Right lobe of liver (tissue), 6 donors: Measurements from ENCODE around the gene TMEM167B. TPM values are rescaled to one million over a fixed set of nuclear protein-coding genes. Genes with fewer than 3 reads are reported as not detected.

Experiments used
- ATAC-seq, 4 donors: fragments of 200-7000 bp; cut with Tn5 transposase; one replicate each; pipeline ENCODE4 v1.9.1; 2020; ENCODE audit warnings: mild to moderate bottlenecking in 4 of 4, moderate library complexity in 4 of 4
- DNase-seq, 3 donors: peaks; one replicate each; pipeline ENCODE4 v3.0.0-alpha.2; 2020
- H3K27ac ChIP-seq, 3 donors: fragments of 200-600 bp; one replicate each; pipeline ENCODE4 v1.8.0; 2022
- H3K27me3 ChIP-seq, 2 donors: fragments of 200-600 bp; one replicate each; pipeline ENCODE4 v1.8.0; 2022
- H3K36me3 ChIP-seq, 4 donors: fragments of 200-600 bp; sonication (generic) in 1 of 4; one replicate each; pipeline versions ENCODE4 v1.5.1 to v1.8.0; 2017 to 2022; ENCODE audit warnings: control low read depth in 1 of 4
- H3K4me1 ChIP-seq, 4 donors: fragments of 200-600 bp; sonication (generic) in 1 of 4; one replicate each; pipeline versions ENCODE4 v1.5.1 to v1.8.0; 2017 to 2022; ENCODE audit warnings: control low read depth in 1 of 4
- H3K4me3 ChIP-seq, 3 donors: fragments of 200-600 bp; one replicate each; pipeline ENCODE4 v1.8.0; 2022
- H3K9me3 ChIP-seq, 4 donors: fragments of 200-600 bp; sonication (generic) in 1 of 4; one replicate each; pipeline versions ENCODE4 v1.5.1 to v1.8.0; 2017 to 2022; ENCODE audit warnings: control low read depth in 1 of 4
- CTCF ChIP-seq, 4 donors: fragments of 200-600 bp in 3 of 4; fragments of 450-650 bp in 1 of 4; IDR thresholded peaks; one replicate each; pipeline versions ENCODE4 v1.5.1 to v1.8.0; 2016 to 2022; ENCODE audit warnings: antibody characterized with exemption in 4 of 4, mild to moderate bottlenecking in 2 of 4
- POLR2A ChIP-seq: fragments of 450-650 bp; IDR thresholded peaks from one replicate; pipeline ENCODE4 v1.6.1; 2017; ENCODE audit warnings: antibody characterized with exemption, mild to moderate bottlenecking
- WGBS: methylation state at CpG from one replicate; pipeline ENCODE4 v1.1.6; 2018; ENCODE audit warnings: low coverage, low lambda C conversion rate; ENCODE audit not compliant: insufficient coverage; ENCODE audit errors: missing lambda C conversion rate; 5-methylcytosine and 5-hydroxymethylcytosine counted together
- intact Hi-C, 2 donors: fragments of 100-400 bp; cut with DNase I; formaldehyde crosslinking; loops; one replicate each; pipeline versions ENCODE4 v1.11.2 to v1.14.1; 2022
- total RNA-seq, 6 experiments: library from RNA; depleted of rRNA in 2 of 6; stranded (reverse); fragments of >200 nt in 2 of 6; fragmentation: NEBNext Ultra II Directional in 3 of 6; extraction: Animal tissue kit (Norgen Biotek cat#: 25700) in 3 of 6; gene quantifications; one replicate each; pipeline versions ENCODE4 v1.1.0 to v1.2.4, GENCODE V29; 2016 to 2023
- donor health status: DM: no; HTN: yes; CAD: no.
- donor health status: DM: no; HTN: no; CAD: no.
- donor health status: DM: no; HTN: no; CAD: no.
- donor health status: DM: no; HTN: yes; CAD: no.
- donor health status: DM: no; HTN: yes; CAD: no.

The TMEM167B gene
- total RNA-seq, 6 experiments from 2014 or later: 10.5 to 21.9 (median 15.1) TPM

DNA sequence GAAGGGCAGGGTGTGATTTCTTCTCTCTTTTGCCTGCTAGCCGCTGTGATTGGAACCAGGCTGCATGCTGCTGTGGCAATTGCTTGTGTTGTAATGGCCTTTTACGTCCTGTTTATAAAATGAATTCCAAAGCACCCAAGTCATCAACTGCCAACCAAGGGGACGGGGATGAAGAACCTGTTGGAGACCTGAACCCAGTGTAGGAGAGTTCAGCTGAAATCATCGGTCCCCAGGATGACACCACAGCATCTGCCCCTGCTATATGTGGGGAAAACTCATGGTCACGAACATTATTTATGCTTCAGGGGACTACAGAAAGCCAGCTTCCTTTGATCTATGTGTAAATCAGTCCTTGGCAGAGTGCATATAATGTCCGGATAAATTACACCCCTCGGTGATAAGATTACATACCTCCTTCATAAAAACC lies 3.8 kb downstream of the TMEM167B start:
- ATAC-seq (no peak), DNase-seq (no peak)
- Histone ChIP-seq H3K27ac (no peak overlapping the region), H3K27me3 (no peaks in the 10 kb centered on the region), H3K9me3 (no peaks in the 10 kb centered on the region), H3K4me1 (peaks cover 0 to 17% (median 4%) of the 10 kb centered on the region in 4 donors), H3K4me3 (no peak overlapping the region), H3K36me3 (peaks cover 0 to 20% (median 3%) of the 10 kb centered on the region in 4 donors)
- TF ChIP-seq POLR2A (no peak), CTCF (IDR thresholded peaks at IDR 0.05) (no peak)
- WGBS: 71% methylated on average over 4 of the region's 7 CpGs
- intact Hi-C loops: no loop called here

DNA sequence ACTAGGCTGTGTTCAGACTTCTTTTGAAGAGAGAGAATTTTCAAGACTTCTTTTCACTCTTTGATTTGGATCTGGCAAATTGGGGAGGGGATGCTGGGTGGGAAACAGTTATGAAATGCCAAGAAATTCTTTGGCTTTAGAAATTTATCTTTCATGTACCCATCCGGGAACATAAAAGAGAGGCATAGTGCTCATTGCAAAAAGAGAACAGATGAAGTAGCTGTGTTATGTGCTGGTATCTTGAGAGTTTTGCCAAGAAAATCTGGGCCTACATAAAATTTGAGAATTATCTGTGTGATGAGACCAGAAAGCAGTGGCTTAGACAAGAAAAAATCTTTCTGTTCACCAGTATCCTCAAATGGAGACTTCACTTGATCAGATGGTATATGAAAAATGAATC lies 4.3 kb downstream of the TMEM167B start:
- no peak for TF ChIP-seq POLR2A
- no peak for TF ChIP-seq CTCF (IDR thresholded peaks at IDR 0.05)
- DNase-seq (no peak), ATAC-seq (no peak)
- WGBS: 67% methylated on average over 1 of the region's 1 CpG
- intact Hi-C loops: no loop called here
- Histone ChIP-seq H3K9me3 (no peaks in the 10 kb centered on the region), H3K4me3 (no peak overlapping the region), H3K4me1 (peaks cover 0 to 19% (median 4%) of the 10 kb centered on the region in 4 donors), H3K36me3 (peaks cover 0 to 20% (median 3%) of the 10 kb centered on the region in 4 donors), H3K27ac (no peak overlapping the region), H3K27me3 (no peaks in the 10 kb centered on the region)

GRCh38 chr1:109095631-109096030 lies 5.1 kb downstream of the TMEM167B start:
- Histone ChIP-seq H3K4me3 (no peak overlapping the region), H3K4me1 (peaks cover 0 to 19% (median 4%) of the 10 kb centered on the region in 4 donors), H3K36me3 (peaks cover 0 to 20% (median 3%) of the 10 kb centered on the region in 4 donors), H3K27me3 (no peaks in the 10 kb centered on the region), H3K9me3 (no peaks in the 10 kb centered on the region), H3K27ac (no peak overlapping the region)
- ATAC-seq: no peak
- DNase-seq: no peak
- intact Hi-C loops: no loop called here
- 85% methylated on average over 1 of the region's 1 CpG for WGBS
- no peak for TF ChIP-seq POLR2A
- no peak for TF ChIP-seq CTCF (IDR thresholded peaks at IDR 0.05)

DNA sequence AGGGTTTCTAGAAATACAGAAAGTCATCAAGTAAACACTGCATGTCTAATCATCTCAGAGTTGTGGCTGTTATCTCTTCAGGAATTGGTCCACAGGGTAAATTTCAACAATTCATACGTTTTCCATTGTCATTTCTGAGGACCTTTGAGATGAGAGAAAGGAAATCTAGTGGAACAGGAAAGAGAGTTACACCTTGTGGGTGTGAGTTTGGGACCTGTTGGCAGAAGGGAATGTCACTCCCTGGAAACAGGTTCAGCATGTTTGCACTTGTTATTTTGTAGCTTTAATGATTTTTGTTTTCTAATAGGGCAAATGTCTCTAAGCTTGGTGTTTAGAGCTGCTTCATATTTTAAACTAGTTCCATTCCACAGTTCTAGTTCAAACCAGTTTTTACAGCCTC lies 5.6 kb downstream of the TMEM167B start:
- H3K36me3 ChIP-seq: peaks cover 0 to 20% (median 3%) of the 10 kb centered on the region in 4 donors
- peaks cover 0 to 19% (median 4%) of the 10 kb centered on the region in 4 donors for H3K4me1 ChIP-seq
- no peaks in the 10 kb centered on the region for H3K9me3 ChIP-seq
- 41% methylated on average over 1 of the region's 1 CpG for WGBS
- TF ChIP-seq POLR2A (no peak), CTCF (IDR thresholded peaks at IDR 0.05) (no peak)
- H3K4me3 ChIP-seq: no peak overlapping the region
- no peak overlapping the region for H3K27ac ChIP-seq
- intact Hi-C loops: no loop called here
- ATAC-seq: no peak
- H3K27me3 ChIP-seq: no peaks in the 10 kb centered on the region
- no peak for DNase-seq
